Suppressor macrophage treated with lipopolysaccharide for 4 hours (primary cell): Measurements from ENCODE around the gene ART4.
A peak's percentile ranks its signal among the peaks of the same experiment; 100 is the strongest.

Source experiments
- DNase-seq: peaks from one replicate; pipeline ENCODE4 v3.0.0-alpha.2; 2020

The ART4 gene

GRCh38 chr12:14843425-14843887 lies at the start of gene ART4:
ART4 (minus strand) TSS chr12:14843526; CDS start chr12:14843113, 413 bp downstream.
- no peak for DNase-seq

- no peak for DNase-seq
Observed at GRCh38 chr12:14892726-14893505, 49.6 kb upstream of the ART4 start.

- no peak for DNase-seq
Observed at GRCh38 chr12:14890701-14891100, 47.4 kb upstream of the ART4 start.

- DNase-seq: no peak
Observed at GRCh38 chr12:14886271-14886670, 42.9 kb upstream of the ART4 start.

- no peak for DNase-seq
Observed at GRCh38 chr12:14885718-14886221, 42.4 kb upstream of the ART4 start, which contains the start of gene MGP. MGP (minus strand) TSS chr12:14885854; CDS start chr12:14885791, 63 bp downstream.

- peak; percentile 85 for DNase-seq
Observed at GRCh38 chr12:14884458-14884878, 41.1 kb upstream of the ART4 start.

- DNase-seq: no peak
Observed at GRCh38 chr12:14883686-14884085, 40.4 kb upstream of the ART4 start.

GRCh38 chr12:14880890-14881453 lies 37.6 kb upstream of the ART4 start:
- DNase-seq: no peak

- DNase-seq: no peak
Observed at GRCh38 chr12:14879222-14879933, 36.1 kb upstream of the ART4 start.

- no peak for DNase-seq
Observed at GRCh38 chr12:14878488-14878887, 35.2 kb upstream of the ART4 start.

GRCh38 chr12:14876833-14877232 lies 33.5 kb upstream of the ART4 start:
- DNase-seq: no peak

- no peak for DNase-seq
Observed at GRCh38 chr12:14874882-14875281, 31.6 kb upstream of the ART4 start.

- DNase-seq: no peak
Observed at GRCh38 chr12:14873440-14874185, 30.3 kb upstream of the ART4 start.

- no peak for DNase-seq
Observed at GRCh38 chr12:14871886-14872285, 28.6 kb upstream of the ART4 start.

- no peak for DNase-seq
Observed at GRCh38 chr12:14871247-14871646, 27.9 kb upstream of the ART4 start.

- no peak for DNase-seq
Observed at GRCh38 chr12:14868916-14869506, 25.7 kb upstream of the ART4 start.

- DNase-seq: no peak
Observed at GRCh38 chr12:14860490-14860889, 17.2 kb upstream of the ART4 start.

GRCh38 chr12:14858513-14858912 lies 15.2 kb upstream of the ART4 start:
- no peak for DNase-seq

- no peak for DNase-seq
Observed at GRCh38 chr12:14854586-14855183, 11.4 kb upstream of the ART4 start.

- no peak for DNase-seq
Observed at GRCh38 chr12:14853961-14854360, 10.6 kb upstream of the ART4 start.

- no peak for DNase-seq
Observed at GRCh38 chr12:14852880-14853279, 9.6 kb upstream of the ART4 start.
